MM.1S (cell line): ENCODE measurements around the gene EGR2.

ENCODE experiments used
- EZH2 ChIP-seq: fragments of 300-600 bp; sonication (generic); optimal IDR thresholded peaks from 2 replicates; pipeline ENCODE3; 2017; ENCODE audit warnings: low read depth, mild to moderate bottlenecking, antibody characterized with exemption, low read length, mixed read lengths
- TF ChIP-seq, protein P1 (sequence below): fragments of 300-600 bp; sonication (generic); IDR thresholded peaks from 2 replicates; pipeline ENCODE4 v1.5.1; 2016; ENCODE audit warnings: antibody characterized with exemption, low read length, mixed read lengths

DNA sequence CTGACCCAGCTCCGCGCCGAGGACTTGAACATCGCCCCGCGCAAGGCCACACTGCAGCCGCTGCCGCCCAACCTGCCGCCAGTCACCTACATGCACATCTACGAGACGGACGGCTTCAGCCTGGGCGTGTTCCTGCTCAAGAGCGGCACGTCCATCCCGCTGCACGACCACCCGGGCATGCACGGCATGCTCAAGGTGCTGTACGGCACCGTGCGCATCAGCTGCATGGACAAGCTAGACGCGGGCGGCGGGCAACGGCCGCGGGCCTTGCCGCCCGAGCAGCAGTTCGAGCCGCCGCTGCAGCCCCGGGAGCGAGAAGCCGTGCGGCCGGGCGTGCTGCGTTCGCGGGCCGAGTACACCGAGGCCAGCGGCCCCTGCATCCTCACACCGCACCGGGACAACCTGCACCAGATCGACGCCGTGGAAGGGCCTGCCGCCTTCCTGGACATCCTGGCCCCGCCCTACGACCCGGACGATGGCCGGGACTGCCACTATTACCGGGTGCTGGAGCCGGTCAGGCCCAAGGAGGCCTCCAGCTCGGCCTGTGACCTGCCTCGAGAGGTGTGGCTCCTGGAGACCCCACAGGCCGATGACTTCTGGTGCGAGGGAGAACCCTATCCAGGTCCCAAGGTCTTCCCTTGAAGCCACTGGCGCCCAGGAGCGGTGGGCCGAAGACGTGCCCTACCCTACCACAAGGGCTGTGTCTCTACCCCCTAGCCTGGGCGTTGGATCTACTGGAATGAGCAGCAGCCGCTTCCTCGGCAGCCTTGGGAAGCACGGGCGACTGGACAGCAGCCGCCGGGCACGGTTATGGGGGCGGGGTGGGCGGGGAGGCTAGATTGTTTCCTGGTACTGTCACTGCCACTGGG is 10.7 kb downstream of the EGR2 start:
- TF ChIP-seq, protein P1, sequence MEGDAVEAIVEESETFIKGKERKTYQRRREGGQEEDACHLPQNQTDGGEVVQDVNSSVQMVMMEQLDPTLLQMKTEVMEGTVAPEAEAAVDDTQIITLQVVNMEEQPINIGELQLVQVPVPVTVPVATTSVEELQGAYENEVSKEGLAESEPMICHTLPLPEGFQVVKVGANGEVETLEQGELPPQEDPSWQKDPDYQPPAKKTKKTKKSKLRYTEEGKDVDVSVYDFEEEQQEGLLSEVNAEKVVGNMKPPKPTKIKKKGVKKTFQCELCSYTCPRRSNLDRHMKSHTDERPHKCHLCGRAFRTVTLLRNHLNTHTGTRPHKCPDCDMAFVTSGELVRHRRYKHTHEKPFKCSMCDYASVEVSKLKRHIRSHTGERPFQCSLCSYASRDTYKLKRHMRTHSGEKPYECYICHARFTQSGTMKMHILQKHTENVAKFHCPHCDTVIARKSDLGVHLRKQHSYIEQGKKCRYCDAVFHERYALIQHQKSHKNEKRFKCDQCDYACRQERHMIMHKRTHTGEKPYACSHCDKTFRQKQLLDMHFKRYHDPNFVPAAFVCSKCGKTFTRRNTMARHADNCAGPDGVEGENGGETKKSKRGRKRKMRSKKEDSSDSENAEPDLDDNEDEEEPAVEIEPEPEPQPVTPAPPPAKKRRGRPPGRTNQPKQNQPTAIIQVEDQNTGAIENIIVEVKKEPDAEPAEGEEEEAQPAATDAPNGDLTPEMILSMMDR, result no peak
- no peak for TF ChIP-seq EZH2
